Calu3 (cell line): Measurements from ENCODE around the gene SLC4A2. TPM values are rescaled to one million over a fixed set of nuclear protein-coding genes. Genes with fewer than 3 reads are reported as not detected.

Experiments used
- BruUV-seq: library from RNA; stranded (reverse); fragments of 400-500 nt; replicated peaks from 2 replicates; lab custom pipeline; 2021; lab: Mats Ljungman, UMichigan
- CTCF ChIA-PET: fragments of 300-600 bp; sonication (Branson Sonifier 250); formaldehyde crosslinking; loops from one replicate; lab custom pipeline; 2022; ENCODE audit warnings: antibody characterized with exemption; lab: Charles Lee
- DNase-seq: peaks from one replicate; pipeline ENCODE4 v3.0.0; 2022
- H3K27ac Mint-ChIP-seq: one replicate; pipeline ENCODE4 v1.8.0; 2022; ENCODE audit warnings: mixed read lengths; ENCODE audit not compliant: unreplicated experiment
- H3K27me3 Mint-ChIP-seq: one replicate; pipeline ENCODE4 v1.8.0; 2022; ENCODE audit warnings: mixed read lengths; ENCODE audit not compliant: unreplicated experiment
- H3K36me3 Mint-ChIP-seq: one replicate; pipeline ENCODE4 v1.8.0; 2022; ENCODE audit warnings: mild to moderate bottlenecking, moderate library complexity, mixed read lengths; ENCODE audit not compliant: insufficient read depth, unreplicated experiment
- H3K4me1 Mint-ChIP-seq: one replicate; pipeline ENCODE4 v1.8.0; 2022; ENCODE audit warnings: mild to moderate bottlenecking, low read depth, mixed read lengths; ENCODE audit not compliant: unreplicated experiment
- H3K4me3 Mint-ChIP-seq: one replicate; pipeline ENCODE4 v1.8.0; 2022; ENCODE audit warnings: mild to moderate bottlenecking, low read depth, moderate library complexity, mixed read lengths; ENCODE audit not compliant: unreplicated experiment
- H3K9me3 Mint-ChIP-seq: one replicate; pipeline ENCODE4 v1.8.0; 2022; ENCODE audit warnings: low read depth, mixed read lengths; ENCODE audit not compliant: unreplicated experiment
- intact Hi-C: fragments of 100-400 bp; cut with micrococcal nuclease; formaldehyde crosslinking; loops from one replicate; pipeline ENCODE4 v1.10.0; 2022; ENCODE audit not compliant: unreplicated experiment
- total RNA-seq: library from RNA; stranded (reverse); gene quantifications from 2 replicates; pipeline ENCODE4 v1.2.3, GENCODE V29; 2022
- TF ChIP-seq, protein P1 (sequence below): fragments of 200-600 bp; IDR thresholded peaks from one replicate; pipeline ENCODE4 v1.8.0; 2022; ENCODE audit warnings: antibody characterized with exemption; ENCODE audit not compliant: unreplicated experiment

SLC4A2 gene
- total RNA-seq, 1 experiment from 2014 or later: 209 TPM

DNA sequence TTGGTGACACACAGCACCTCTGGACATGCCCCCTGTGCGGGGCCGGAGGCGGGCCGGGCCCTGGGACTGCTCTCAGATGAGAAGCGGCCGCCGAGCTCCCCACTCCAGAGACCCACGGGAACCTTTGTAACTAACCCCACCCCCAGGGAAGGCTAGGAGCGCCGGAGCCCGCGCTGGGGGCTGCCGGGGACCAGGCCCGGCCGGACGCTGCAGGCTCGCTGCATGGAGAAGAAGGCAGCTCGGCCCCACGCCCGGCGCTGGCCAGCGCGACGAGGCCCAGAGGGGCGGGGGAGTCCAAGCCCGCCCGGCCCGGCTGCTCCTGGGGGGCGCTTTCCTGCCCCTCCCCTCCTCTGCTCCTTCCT, 63.4 kb downstream of the SLC4A2 start:
- no TSS peak for BruUV-seq
- TF ChIP-seq, protein P1, sequence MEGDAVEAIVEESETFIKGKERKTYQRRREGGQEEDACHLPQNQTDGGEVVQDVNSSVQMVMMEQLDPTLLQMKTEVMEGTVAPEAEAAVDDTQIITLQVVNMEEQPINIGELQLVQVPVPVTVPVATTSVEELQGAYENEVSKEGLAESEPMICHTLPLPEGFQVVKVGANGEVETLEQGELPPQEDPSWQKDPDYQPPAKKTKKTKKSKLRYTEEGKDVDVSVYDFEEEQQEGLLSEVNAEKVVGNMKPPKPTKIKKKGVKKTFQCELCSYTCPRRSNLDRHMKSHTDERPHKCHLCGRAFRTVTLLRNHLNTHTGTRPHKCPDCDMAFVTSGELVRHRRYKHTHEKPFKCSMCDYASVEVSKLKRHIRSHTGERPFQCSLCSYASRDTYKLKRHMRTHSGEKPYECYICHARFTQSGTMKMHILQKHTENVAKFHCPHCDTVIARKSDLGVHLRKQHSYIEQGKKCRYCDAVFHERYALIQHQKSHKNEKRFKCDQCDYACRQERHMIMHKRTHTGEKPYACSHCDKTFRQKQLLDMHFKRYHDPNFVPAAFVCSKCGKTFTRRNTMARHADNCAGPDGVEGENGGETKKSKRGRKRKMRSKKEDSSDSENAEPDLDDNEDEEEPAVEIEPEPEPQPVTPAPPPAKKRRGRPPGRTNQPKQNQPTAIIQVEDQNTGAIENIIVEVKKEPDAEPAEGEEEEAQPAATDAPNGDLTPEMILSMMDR: no peak
- Mint-ChIP-seq H3K4me1 (no peaks in the 10 kb centered on the region), H3K4me3 (no peak overlapping the region), H3K27me3 (no peaks in the 10 kb centered on the region), H3K9me3 (no peaks in the 10 kb centered on the region), H3K27ac (no peak overlapping the region), H3K36me3 (peaks cover 25% of the 10 kb centered on the region)
- intact Hi-C loops: loop anchor here (5.0 kb wide), 2 partner anchors 120 to 180 kb away; no protein-coding TSS in a partner anchor
- CTCF ChIA-PET: no interaction called here
- DNase-seq: no peak

DNA sequence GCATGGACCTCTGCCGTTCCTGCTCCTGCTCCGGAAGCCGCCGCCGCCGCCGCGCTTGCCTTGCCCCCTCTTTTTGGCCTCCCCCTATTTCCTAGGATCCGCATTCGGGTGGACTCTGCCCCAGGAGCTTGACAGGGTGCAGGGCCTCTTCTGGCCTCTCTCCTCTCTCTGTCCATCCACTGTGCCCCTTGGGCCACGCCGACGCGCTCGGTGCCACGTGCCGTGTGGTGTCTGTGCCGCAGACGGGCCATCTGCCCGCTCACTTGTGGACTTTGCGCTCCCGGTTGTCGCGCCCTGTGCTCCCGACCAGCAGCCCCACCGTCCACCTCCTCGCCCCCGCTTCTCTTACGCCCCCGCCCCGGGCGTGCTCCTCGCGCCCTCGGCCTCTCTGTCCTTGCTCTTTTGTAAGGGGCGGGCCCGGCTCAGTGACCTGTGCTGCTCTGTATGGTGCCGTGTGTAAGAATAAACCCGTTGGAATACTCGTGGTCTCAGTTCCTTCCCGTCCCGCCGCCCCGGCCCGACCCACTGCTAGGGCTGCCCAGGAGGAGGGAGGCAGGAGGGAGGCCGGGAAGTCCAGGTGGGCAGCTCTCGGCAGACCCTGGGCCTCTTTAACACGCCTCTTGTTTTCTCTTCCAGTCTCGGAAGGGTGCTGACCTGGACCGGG, 63.9 kb downstream of the SLC4A2 start:
- peaks cover 25% of the 10 kb centered on the region for H3K36me3 Mint-ChIP-seq
- H3K4me1 Mint-ChIP-seq: no peaks in the 10 kb centered on the region
- H3K4me3 Mint-ChIP-seq: no peak overlapping the region
- CTCF ChIA-PET: interaction anchor here (0.6 to 1.6 kb wide), 13 partner anchors 8 to 176 kb away, joined by 3 to 12 read pairs (median 4); partner anchors contain the start of genes ABCB8 and ABCF2
- no peak overlapping the region for H3K27ac Mint-ChIP-seq
- H3K9me3 Mint-ChIP-seq: no peaks in the 10 kb centered on the region
- intact Hi-C loops: loop anchor here (5.0 kb wide), 2 partner anchors 119 to 179 kb away; no protein-coding TSS in a partner anchor
- BruUV-seq: no TSS peak
- TF ChIP-seq, protein P1: no peak
- no peaks in the 10 kb centered on the region for H3K27me3 Mint-ChIP-seq
- no peak for DNase-seq

DNA sequence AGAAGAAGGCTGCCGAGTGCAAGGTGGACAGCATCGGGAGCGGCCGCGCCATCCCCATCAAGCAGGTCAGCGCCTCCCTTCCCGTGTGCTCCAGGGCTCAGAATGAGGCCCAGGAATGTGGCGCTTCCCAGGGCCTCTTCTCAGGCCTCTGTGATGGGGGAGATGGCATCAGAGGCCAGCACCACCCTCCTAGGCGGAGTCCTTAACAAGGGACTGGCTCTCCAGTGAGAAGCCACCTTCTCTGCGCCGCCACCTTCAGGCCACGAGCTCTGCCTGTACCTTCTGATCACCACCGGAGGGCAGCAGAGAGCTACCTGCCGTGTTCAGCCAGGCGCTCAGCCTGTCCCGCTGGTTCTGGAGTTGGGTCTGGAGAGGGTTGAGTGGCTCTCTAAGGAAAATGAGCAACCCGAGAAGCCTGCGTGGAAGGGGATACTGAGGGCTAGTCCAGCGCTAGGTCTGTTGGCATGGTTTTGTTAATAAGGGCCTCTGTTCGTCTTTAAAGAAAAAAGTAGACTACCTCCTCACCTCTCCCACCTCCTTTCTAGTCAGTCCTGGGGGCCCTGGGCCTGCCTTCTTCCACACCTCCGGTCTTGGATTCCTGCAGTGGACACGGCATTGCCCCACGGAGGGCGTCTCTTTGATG, 64.6 kb downstream of the SLC4A2 start:
- Mint-ChIP-seq H3K27ac (no peak overlapping the region), H3K36me3 (peaks cover 25% of the 10 kb centered on the region), H3K4me1 (no peaks in the 10 kb centered on the region), H3K27me3 (no peaks in the 10 kb centered on the region), H3K4me3 (no peak overlapping the region), H3K9me3 (no peaks in the 10 kb centered on the region)
- BruUV-seq: no TSS peak
- CTCF ChIA-PET: interaction anchor here (0.6 to 1.6 kb wide), 13 partner anchors 8 to 176 kb away, joined by 3 to 12 read pairs (median 4); partner anchors contain the start of genes ABCB8 and ABCF2
- intact Hi-C loops: loop anchor here (1.0 to 5.0 kb wide), 3 partner anchors 48 to 178 kb away; no protein-coding TSS in a partner anchor
- peak; percentile 90 for DNase-seq
- TF ChIP-seq, protein P1: peak; percentile 88

DNA sequence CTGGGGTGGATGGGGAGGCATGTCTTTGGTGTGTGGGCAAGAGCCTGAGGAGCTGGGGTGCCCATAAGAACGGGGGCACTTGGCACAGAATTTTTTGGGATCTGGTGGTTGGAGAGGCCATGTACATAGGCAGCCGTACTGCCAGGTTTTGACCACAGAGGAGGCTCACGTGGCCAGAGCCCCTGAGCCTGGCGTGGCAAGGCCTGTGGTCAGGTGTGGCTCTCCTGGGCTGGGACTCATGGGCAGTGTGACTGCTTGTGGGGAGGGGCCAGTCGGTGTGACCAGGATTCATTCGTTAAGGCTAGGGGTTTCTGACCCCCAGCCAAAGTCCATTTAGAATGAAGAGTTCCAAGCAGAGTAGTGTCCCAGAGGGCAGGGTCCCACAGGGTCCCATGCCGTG, 65.1 kb downstream of the SLC4A2 start:
- CTCF ChIA-PET: interaction anchor here (0.5 to 1.6 kb wide), 9 partner anchors 9 to 177 kb away, joined by 3 to 12 read pairs (median 5); no protein-coding TSS in a partner anchor
- TF ChIP-seq, protein P1: no peak
- Mint-ChIP-seq H3K4me3 (no peak overlapping the region), H3K27ac (no peak overlapping the region), H3K27me3 (no peaks in the 10 kb centered on the region), H3K36me3 (peaks cover 25% of the 10 kb centered on the region), H3K9me3 (no peaks in the 10 kb centered on the region), H3K4me1 (no peaks in the 10 kb centered on the region)
- DNase-seq: no peak
- intact Hi-C loops: loop anchor here (1.0 to 5.0 kb wide), 3 partner anchors 48 to 178 kb away; no protein-coding TSS in a partner anchor
- no TSS peak for BruUV-seq
